Stimulated activated CD8-positive, alpha-beta memory T cell treated with anti-CD3 and anti-CD28 coated beads, Interleukin-12 subunit alpha, Interleukin-12 subunit beta, amount 100 ng/mL, for 1 hour (primary cell): ENCODE results near the gene MGAT5.

Experiments
- DNase-seq: peaks from one replicate; pipeline ENCODE4 v3.0.0-alpha.2; 2020; ENCODE audit warnings: low read depth

The MGAT5 gene

GRCh38 chr2:134231965-134232340 lies 21.9 kb upstream of the MGAT5 start:
- no peak for DNase-seq

- DNase-seq, result no peak
Observed at GRCh38 chr2:134232461-134232860, 21.4 kb upstream of the MGAT5 start.

GRCh38 chr2:134232868-134233727 lies 20.8 kb upstream of the MGAT5 start:
- no peak for DNase-seq

GRCh38 chr2:134233728-134234136 lies 20.1 kb upstream of the MGAT5 start:
- no peak for DNase-seq

- DNase-seq, result no peak
Observed at GRCh38 chr2:134234535-134234934, 19.3 kb upstream of the MGAT5 start.

GRCh38 chr2:134235510-134236144 lies 18.2 kb upstream of the MGAT5 start:
- no peak for DNase-seq

GRCh38 chr2:134238371-134238770 lies 15.5 kb upstream of the MGAT5 start:
- no peak for DNase-seq

GRCh38 chr2:134240061-134240460 lies 13.8 kb upstream of the MGAT5 start:
- DNase-seq, result no peak

GRCh38 chr2:134241911-134242310 lies 12.0 kb upstream of the MGAT5 start:
- DNase-seq, result no peak

GRCh38 chr2:134243244-134243643 lies 10.6 kb upstream of the MGAT5 start:
- DNase-seq, result no peak

GRCh38 chr2:134244086-134244485 lies 9.8 kb upstream of the MGAT5 start:
- no peak for DNase-seq

GRCh38 chr2:134244587-134244986 lies 9.3 kb upstream of the MGAT5 start:
- DNase-seq, result no peak

GRCh38 chr2:134245340-134245984 lies 8.4 kb upstream of the MGAT5 start:
- DNase-seq, result peak; percentile 73

GRCh38 chr2:134246154-134246874 lies 7.6 kb upstream of the MGAT5 start:
- DNase-seq, result no peak

- DNase-seq, result no peak
Observed at GRCh38 chr2:134247679-134248078, 6.2 kb upstream of the MGAT5 start.

- DNase-seq, result no peak
Observed at GRCh38 chr2:134248913-134249312, 5.0 kb upstream of the MGAT5 start.

- no peak for DNase-seq
Observed at GRCh38 chr2:134249755-134250154, 4.1 kb upstream of the MGAT5 start.

GRCh38 chr2:134250840-134251461 lies 2.9 kb upstream of the MGAT5 start:
- DNase-seq, result no peak

- DNase-seq, result no peak
Observed at GRCh38 chr2:134252092-134252750, 1.7 kb upstream of the MGAT5 start.

- DNase-seq, result no peak
Observed at GRCh38 chr2:134253117-134253704, 661 bp upstream of the MGAT5 start.

GRCh38 chr2:134254824-134255223 lies 952 bp downstream of the MGAT5 start:
- DNase-seq, result no peak
